Calu3 (cell line): ENCODE data around the gene SERPINE1. TPM values are rescaled to one million over a fixed set of nuclear protein-coding genes. Genes with fewer than 3 reads are reported as not detected.

Source experiments
- BruUV-seq: library from RNA; stranded (reverse); fragments of 400-500 nt; replicated peaks from 2 replicates; lab custom pipeline; 2021; lab: Mats Ljungman, UMichigan
- CTCF ChIA-PET: fragments of 300-600 bp; sonication (Branson Sonifier 250); formaldehyde crosslinking; loops from one replicate; lab custom pipeline; 2022; ENCODE audit warnings: antibody characterized with exemption; lab: Charles Lee
- DNase-seq: peaks from one replicate; pipeline ENCODE4 v3.0.0; 2022
- H3K27ac Mint-ChIP-seq: one replicate; pipeline ENCODE4 v1.8.0; 2022; ENCODE audit warnings: mixed read lengths; ENCODE audit not compliant: unreplicated experiment
- H3K27me3 Mint-ChIP-seq: one replicate; pipeline ENCODE4 v1.8.0; 2022; ENCODE audit warnings: mixed read lengths; ENCODE audit not compliant: unreplicated experiment
- H3K36me3 Mint-ChIP-seq: one replicate; pipeline ENCODE4 v1.8.0; 2022; ENCODE audit warnings: mild to moderate bottlenecking, moderate library complexity, mixed read lengths; ENCODE audit not compliant: insufficient read depth, unreplicated experiment
- H3K4me1 Mint-ChIP-seq: one replicate; pipeline ENCODE4 v1.8.0; 2022; ENCODE audit warnings: mild to moderate bottlenecking, low read depth, mixed read lengths; ENCODE audit not compliant: unreplicated experiment
- H3K4me3 Mint-ChIP-seq: one replicate; pipeline ENCODE4 v1.8.0; 2022; ENCODE audit warnings: mild to moderate bottlenecking, low read depth, moderate library complexity, mixed read lengths; ENCODE audit not compliant: unreplicated experiment
- H3K9me3 Mint-ChIP-seq: one replicate; pipeline ENCODE4 v1.8.0; 2022; ENCODE audit warnings: low read depth, mixed read lengths; ENCODE audit not compliant: unreplicated experiment
- CTCF ChIP-seq: fragments of 200-600 bp; IDR thresholded peaks from one replicate; pipeline ENCODE4 v1.8.0; 2022; ENCODE audit warnings: antibody characterized with exemption; ENCODE audit not compliant: unreplicated experiment
- intact Hi-C: fragments of 100-400 bp; cut with micrococcal nuclease; formaldehyde crosslinking; loops from one replicate; pipeline ENCODE4 v1.10.0; 2022; ENCODE audit not compliant: unreplicated experiment
- total RNA-seq: library from RNA; stranded (reverse); gene quantifications from 2 replicates; pipeline ENCODE4 v1.2.3, GENCODE V29; 2022

SERPINE1 gene
- total RNA-seq, 1 experiment from 2014 or later, result 1.1 TPM

- H3K9me3 Mint-ChIP-seq, result no peaks in the 10 kb centered on the region
- TF ChIP-seq CTCF, result no peak
- H3K27ac Mint-ChIP-seq, result peak overlapping the region; percentile 0
- H3K27me3 Mint-ChIP-seq, result peaks cover 100% of the 10 kb centered on the region
- intact Hi-C loops, result no loop called here
- peak overlapping the region; percentile 61 for H3K4me3 Mint-ChIP-seq
- peaks cover 12% of the 10 kb centered on the region for H3K4me1 Mint-ChIP-seq
- peaks cover 8% of the 10 kb centered on the region for H3K36me3 Mint-ChIP-seq
- CTCF ChIA-PET, result interaction anchor here (0.7 to 1.2 kb wide), 3 partner anchors 30 to 108 kb away, joined by 3 read pairs; no protein-coding TSS in a partner anchor
- no TSS peak for BruUV-seq
- no peak for DNase-seq
Observed at GRCh38 chr7:101174322-101174854, 47.5 kb downstream of the SERPINE1 start.

GRCh38 chr7:101175664-101176063 lies 48.8 kb downstream of the SERPINE1 start:
- peaks cover 8% of the 10 kb centered on the region for H3K36me3 Mint-ChIP-seq
- H3K9me3 Mint-ChIP-seq, result no peaks in the 10 kb centered on the region
- H3K4me1 Mint-ChIP-seq, result peaks cover 7% of the 10 kb centered on the region
- intact Hi-C loops, result no loop called here
- H3K4me3 Mint-ChIP-seq, result no peak overlapping the region
- no peak for TF ChIP-seq CTCF
- CTCF ChIA-PET, result interaction anchor here (0.8 kb wide), 1 partner anchor 16 kb away, joined by 3 read pairs; no protein-coding TSS in a partner anchor
- no TSS peak for BruUV-seq
- no peak for DNase-seq
- no peak overlapping the region for H3K27ac Mint-ChIP-seq
- H3K27me3 Mint-ChIP-seq, result peaks cover 100% of the 10 kb centered on the region

GRCh38 chr7:101177644-101178043 lies 50.7 kb downstream of the SERPINE1 start:
- CTCF ChIA-PET, result interaction anchor here (0.6 kb wide), 1 partner anchor 303 kb away, joined by 5 read pairs; the partner anchor contains the start of gene SRRT
- BruUV-seq, result no TSS peak
- no peak for DNase-seq
- Mint-ChIP-seq H3K4me1 (no peaks in the 10 kb centered on the region), H3K9me3 (no peaks in the 10 kb centered on the region), H3K36me3 (peaks cover 15% of the 10 kb centered on the region), H3K4me3 (no peak overlapping the region), H3K27ac (no peak overlapping the region), H3K27me3 (peaks cover 93% of the 10 kb centered on the region)
- no peak for TF ChIP-seq CTCF
- intact Hi-C loops, result no loop called here

- DNase-seq, result no peak
- intact Hi-C loops, result no loop called here
- no peak for TF ChIP-seq CTCF
- H3K36me3 Mint-ChIP-seq, result peaks cover 9% of the 10 kb centered on the region
- H3K27me3 Mint-ChIP-seq, result peaks cover 78% of the 10 kb centered on the region
- H3K27ac Mint-ChIP-seq, result no peak overlapping the region
- no peaks in the 10 kb centered on the region for H3K9me3 Mint-ChIP-seq
- no peak overlapping the region for H3K4me3 Mint-ChIP-seq
- no peaks in the 10 kb centered on the region for H3K4me1 Mint-ChIP-seq
- CTCF ChIA-PET, result interaction anchor here (0.6 to 0.9 kb wide), 2 partner anchors 28 to 281 kb away, joined by 3 read pairs; no protein-coding TSS in a partner anchor
- BruUV-seq, result no TSS peak
Observed at GRCh38 chr7:101179117-101179516, 52.2 kb downstream of the SERPINE1 start.
